LNCAP (cell line): ENCODE results near the gene PTK6.

Source experiments
- CTCF ChIP-seq: fragments of 450-650 bp; IDR thresholded peaks from 2 replicates; pipeline ENCODE4 v1.5.1; 2017; ENCODE audit warnings: mild to moderate bottlenecking

PTK6 gene

GRCh38 chr20:63551068-63551467 is 13.9 kb upstream of the PTK6 start:
- no peak for TF ChIP-seq CTCF

GRCh38 chr20:63549679-63550282 is 12.6 kb upstream of the PTK6 start:
- TF ChIP-seq CTCF = no peak

GRCh38 chr20:63549019-63549418 is 11.8 kb upstream of the PTK6 start:
- TF ChIP-seq CTCF = no peak

DNA sequence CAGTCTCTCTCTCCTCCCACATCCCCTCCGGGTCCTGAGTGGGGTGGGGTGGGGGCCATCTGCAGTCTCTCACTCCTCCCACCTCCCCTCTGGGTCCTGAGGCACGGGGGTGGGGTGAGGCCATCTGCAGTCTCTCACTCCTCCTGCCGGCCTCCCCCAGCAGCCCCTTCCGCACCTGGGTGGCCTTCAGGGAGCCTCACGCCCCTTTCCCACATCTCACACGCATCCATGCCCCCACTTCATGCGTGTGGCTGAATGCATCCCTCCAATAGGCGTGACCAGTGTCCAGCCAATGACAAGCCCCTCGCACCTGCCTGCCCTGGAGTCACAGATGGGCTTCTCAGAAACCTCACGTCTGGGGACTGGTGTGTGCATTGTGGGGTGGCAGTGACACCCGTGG is 11.4 kb upstream of the PTK6 start:
- no peak for TF ChIP-seq CTCF

GRCh38 chr20:63547725-63548480 is 10.7 kb upstream of the PTK6 start, which contains the start of gene SRMS:
SRMS (minus strand) TSS chr20:63547749; CDS start chr20:63547463, 286 bp downstream.
- TF ChIP-seq CTCF = no peak

- TF ChIP-seq CTCF = no peak
Observed at GRCh38 chr20:63546956-63547724, 10.0 kb upstream of the PTK6 start.

- TF ChIP-seq CTCF = no peak
Observed at GRCh38 chr20:63546256-63546955, 9.2 kb upstream of the PTK6 start.
